ENCODE data around the gene SMG7. TPM values are rescaled to one million over a fixed set of nuclear protein-coding genes. Genes with fewer than 3 reads are reported as not detected.

The SMG7 gene
- total RNA-seq, 1 experiment from 2014 or later: 21.0 TPM

DNA sequence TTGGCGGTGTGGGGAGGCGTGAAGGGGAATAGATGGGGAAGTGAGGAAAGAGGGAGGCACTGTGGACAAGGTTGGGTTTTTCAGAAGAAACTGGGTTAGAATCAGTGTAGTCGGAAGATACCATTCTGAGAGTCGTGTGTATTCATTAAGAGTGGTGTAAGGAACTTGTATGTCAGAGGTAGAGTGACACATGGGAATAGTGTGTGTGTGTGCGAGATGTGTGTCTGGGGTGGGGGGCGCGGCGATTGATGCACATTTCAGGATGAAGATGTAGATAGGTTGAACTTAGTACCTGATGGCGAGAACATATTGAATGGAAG, 878 bp downstream of the SMG7 start:
- DNase-seq (ENCODE audit: low read depth in 1 of 2, low spot score in 2 of 2): no peak
- H3K27me3 ChIP-seq (replicated peaks): no peaks in the 10 kb centered on the region
- peaks cover 22% of the 10 kb centered on the region for H3K36me3 ChIP-seq
- no peak overlapping the region for H3K27ac ChIP-seq
- peak overlapping the region; percentile 94 for H3K4me3 ChIP-seq
- no peaks in the 10 kb centered on the region for H3K9me3 ChIP-seq (replicated peaks)
- H3K4me1 ChIP-seq (replicated peaks): peaks cover 5% of the 10 kb centered on the region

DNA sequence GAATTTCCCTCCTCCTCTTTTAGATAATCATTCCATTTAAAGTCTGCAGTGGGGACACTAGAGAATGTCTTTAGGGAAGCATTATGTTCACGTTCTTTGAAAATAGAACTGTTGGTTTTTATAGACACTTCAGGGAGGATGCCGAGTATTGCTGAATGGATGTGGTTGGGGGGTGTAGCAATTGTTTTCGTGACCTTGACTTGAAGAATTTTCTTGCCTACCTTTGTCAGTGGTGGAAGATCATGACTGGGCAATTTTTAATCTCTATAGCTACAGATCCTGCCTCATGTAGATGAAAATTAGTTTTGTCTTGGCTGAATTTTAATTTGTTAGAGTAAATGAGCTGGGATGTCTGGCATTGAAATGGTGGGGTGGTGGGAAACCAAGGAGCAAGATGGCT, 3.8 kb downstream of the SMG7 start:
- Histone ChIP-seq H3K4me1 (replicated peaks) (peaks cover 12% of the 10 kb centered on the region), H3K27me3 (replicated peaks) (no peaks in the 10 kb centered on the region)
- no peak for DNase-seq (ENCODE audit: low read depth in 1 of 2, low spot score in 2 of 2)

DNA sequence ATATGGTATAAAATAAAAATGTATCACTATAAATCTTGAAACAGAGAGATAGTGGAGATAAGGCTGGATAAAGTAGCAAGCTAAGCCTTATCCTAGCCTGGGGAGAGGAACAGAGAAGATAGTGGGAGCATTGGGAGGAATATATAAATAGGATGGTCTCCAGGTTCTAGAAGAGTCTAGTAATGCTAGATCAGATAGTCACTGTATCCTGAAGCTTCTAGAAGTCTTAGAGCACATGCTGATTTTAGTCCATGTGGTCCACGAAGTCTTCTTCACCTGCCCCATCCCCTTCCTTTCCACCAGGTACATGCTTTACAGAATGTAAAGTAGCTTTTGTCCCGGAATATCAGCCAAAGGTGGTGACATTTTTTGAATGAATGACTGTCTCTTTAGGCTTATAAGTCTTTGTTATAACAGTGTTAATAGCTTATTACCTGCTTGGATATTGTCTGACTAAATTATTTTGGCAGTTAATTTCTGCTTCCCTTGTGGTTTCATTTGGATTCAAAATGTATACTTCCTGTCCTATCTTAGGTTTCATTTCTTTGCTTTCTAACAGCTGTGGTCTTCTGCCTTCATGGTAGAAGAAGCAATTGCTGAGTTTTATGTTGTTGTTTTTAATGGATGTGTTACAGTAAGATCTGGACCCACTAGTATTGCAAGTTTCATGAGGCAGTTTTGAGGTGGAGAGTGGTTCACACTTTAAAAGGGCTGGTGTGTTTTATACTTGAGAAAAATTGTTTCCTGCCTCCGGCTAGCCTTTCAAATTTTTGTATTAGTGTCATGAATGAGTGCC, 5.9 kb downstream of the SMG7 start:
- H3K4me1 ChIP-seq (replicated peaks): peaks cover 15% of the 10 kb centered on the region
- H3K9me3 ChIP-seq (replicated peaks): no peaks in the 10 kb centered on the region
- no peak for DNase-seq (ENCODE audit: low read depth in 1 of 2, low spot score in 2 of 2)
- H3K27me3 ChIP-seq (replicated peaks): no peaks in the 10 kb centered on the region
- no peak overlapping the region for H3K27ac ChIP-seq
- H3K4me3 ChIP-seq: no peak overlapping the region
- H3K36me3 ChIP-seq: peaks cover 17% of the 10 kb centered on the region

More for the DNA sequence above, 3.8 kb downstream of the SMG7 start:
- Histone ChIP-seq H3K27ac (no peak overlapping the region), H3K36me3 (peaks cover 22% of the 10 kb centered on the region), H3K9me3 (replicated peaks) (no peaks in the 10 kb centered on the region), H3K4me3 (no peak overlapping the region)

DNA sequence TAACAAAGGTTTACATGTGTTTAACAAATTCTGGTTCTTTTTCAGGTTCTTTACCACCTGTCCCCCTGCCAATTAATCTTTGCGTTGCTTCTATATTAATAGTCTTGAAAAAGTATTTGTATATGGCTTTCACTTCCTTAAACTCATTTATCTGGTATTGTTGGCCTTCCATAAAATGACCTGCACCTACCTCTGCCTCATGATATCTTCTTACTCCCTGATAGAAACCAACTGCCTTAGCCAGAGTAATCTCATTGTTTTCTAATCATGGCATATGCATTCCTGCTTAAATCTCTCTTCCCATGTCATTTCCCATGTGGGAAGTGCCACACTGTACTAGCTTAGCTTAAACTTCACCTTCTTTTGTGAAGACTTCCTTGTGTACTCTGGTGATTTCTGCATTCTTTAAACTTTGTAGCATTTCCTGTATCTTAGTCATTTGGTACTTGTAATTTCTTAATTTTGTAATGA, 8.7 kb downstream of the SMG7 start:
- H3K27me3 ChIP-seq (replicated peaks): no peaks in the 10 kb centered on the region
- H3K36me3 ChIP-seq: no peaks in the 10 kb centered on the region
- peak in 1 of 2 experiments; percentile 9 for DNase-seq (ENCODE audit: low read depth in 1 of 2, low spot score in 2 of 2)
- peaks cover 11% of the 10 kb centered on the region for H3K4me1 ChIP-seq (replicated peaks)
- H3K9me3 ChIP-seq (replicated peaks): no peaks in the 10 kb centered on the region
- H3K4me3 ChIP-seq: no peak overlapping the region
- H3K27ac ChIP-seq: no peak overlapping the region

DNA sequence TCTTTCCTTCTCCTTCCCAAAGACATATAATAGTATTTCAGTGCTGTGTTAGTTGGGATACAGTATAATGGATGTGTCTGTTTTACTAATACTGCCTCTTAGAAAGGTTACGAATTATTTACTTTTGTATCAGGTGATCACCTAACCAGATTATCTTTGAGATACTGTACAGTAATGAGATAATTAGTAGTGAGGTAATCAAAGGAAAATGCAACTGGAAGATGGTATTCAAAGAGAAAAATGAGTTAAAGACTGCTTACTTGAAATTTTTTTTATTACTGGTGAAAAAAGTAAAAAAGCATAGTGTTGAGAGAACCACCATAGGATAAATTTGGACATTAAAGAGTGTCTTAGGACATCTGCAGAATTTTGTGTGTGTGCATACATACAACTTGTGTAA, 10.9 kb downstream of the SMG7 start:
- no peak overlapping the region for H3K27ac ChIP-seq
- no peak for DNase-seq (ENCODE audit: low read depth in 1 of 2, low spot score in 2 of 2)
- H3K9me3 ChIP-seq (replicated peaks): no peaks in the 10 kb centered on the region
- H3K27me3 ChIP-seq (replicated peaks): no peaks in the 10 kb centered on the region
- no peaks in the 10 kb centered on the region; the same call in 1 of the 2 replicates for H3K36me3 ChIP-seq
- H3K4me1 ChIP-seq (replicated peaks): peaks cover 11% of the 10 kb centered on the region
- H3K4me3 ChIP-seq: no peak overlapping the region

- Histone ChIP-seq H3K9me3 (replicated peaks) (no peaks in the 10 kb centered on the region), H3K27me3 (replicated peaks) (no peaks in the 10 kb centered on the region), H3K4me1 (replicated peaks) (peaks cover 11% of the 10 kb centered on the region), H3K4me3 (no peak overlapping the region), H3K27ac (no peak overlapping the region), H3K36me3 (no peaks in the 10 kb centered on the region; the same call in 1 of the 2 replicates)
- DNase-seq (ENCODE audit: low read depth in 1 of 2, low spot score in 2 of 2): no peak
Observed at GRCh38 chr1:183484254-183484653, 12.0 kb downstream of the SMG7 start.

- Histone ChIP-seq H3K36me3 (no peaks in the 10 kb centered on the region; the same call in 1 of the 2 replicates), H3K4me1 (replicated peaks) (peaks cover 11% of the 10 kb centered on the region), H3K27me3 (replicated peaks) (no peaks in the 10 kb centered on the region), H3K4me3 (no peak overlapping the region), H3K27ac (no peak overlapping the region), H3K9me3 (replicated peaks) (no peaks in the 10 kb centered on the region)
- no peak for DNase-seq (ENCODE audit: low read depth in 1 of 2, low spot score in 2 of 2)
Observed at GRCh38 chr1:183484851-183485250, 12.6 kb downstream of the SMG7 start.

GRCh38 chr1:183487674-183488442, 15.6 kb downstream of the SMG7 start:
- H3K36me3 ChIP-seq: no peaks in the 10 kb centered on the region; the same call in 1 of the 2 replicates
- DNase-seq (ENCODE audit: low read depth in 1 of 2, low spot score in 2 of 2): no peak
- H3K27me3 ChIP-seq (replicated peaks): no peaks in the 10 kb centered on the region
- no peaks in the 10 kb centered on the region for H3K9me3 ChIP-seq (replicated peaks)
- no peaks in the 10 kb centered on the region for H3K4me1 ChIP-seq (replicated peaks)
- H3K4me3 ChIP-seq: no peak overlapping the region
- no peak overlapping the region for H3K27ac ChIP-seq

GRCh38 chr1:183490932-183491331, 18.6 kb downstream of the SMG7 start:
- no peak for DNase-seq (ENCODE audit: low read depth in 1 of 2, low spot score in 2 of 2)
- Histone ChIP-seq H3K27ac (no peak overlapping the region), H3K4me1 (replicated peaks) (peaks cover 4% of the 10 kb centered on the region), H3K36me3 (no peaks in the 10 kb centered on the region; the same call in 1 of the 2 replicates), H3K9me3 (replicated peaks) (no peaks in the 10 kb centered on the region), H3K27me3 (replicated peaks) (no peaks in the 10 kb centered on the region), H3K4me3 (no peak overlapping the region)

- no peaks in the 10 kb centered on the region for H3K27me3 ChIP-seq (replicated peaks)
- no peak for DNase-seq (ENCODE audit: low read depth in 1 of 2, low spot score in 2 of 2)
- H3K4me3 ChIP-seq: no peak overlapping the region
- H3K4me1 ChIP-seq (replicated peaks): peaks cover 4% of the 10 kb centered on the region
- no peaks in the 10 kb centered on the region for H3K9me3 ChIP-seq (replicated peaks)
- no peak overlapping the region for H3K27ac ChIP-seq
- no peaks in the 10 kb centered on the region for H3K36me3 ChIP-seq
Observed at GRCh38 chr1:183493540-183494245, 21.4 kb downstream of the SMG7 start.

GRCh38 chr1:183495420-183495819, 23.1 kb downstream of the SMG7 start:
- Histone ChIP-seq H3K36me3 (no peaks in the 10 kb centered on the region), H3K4me1 (replicated peaks) (peaks cover 4% of the 10 kb centered on the region), H3K9me3 (replicated peaks) (no peaks in the 10 kb centered on the region), H3K4me3 (no peak overlapping the region), H3K27ac (no peak overlapping the region), H3K27me3 (replicated peaks) (no peaks in the 10 kb centered on the region)
- no peak for DNase-seq (ENCODE audit: low read depth in 1 of 2, low spot score in 2 of 2)

DNA sequence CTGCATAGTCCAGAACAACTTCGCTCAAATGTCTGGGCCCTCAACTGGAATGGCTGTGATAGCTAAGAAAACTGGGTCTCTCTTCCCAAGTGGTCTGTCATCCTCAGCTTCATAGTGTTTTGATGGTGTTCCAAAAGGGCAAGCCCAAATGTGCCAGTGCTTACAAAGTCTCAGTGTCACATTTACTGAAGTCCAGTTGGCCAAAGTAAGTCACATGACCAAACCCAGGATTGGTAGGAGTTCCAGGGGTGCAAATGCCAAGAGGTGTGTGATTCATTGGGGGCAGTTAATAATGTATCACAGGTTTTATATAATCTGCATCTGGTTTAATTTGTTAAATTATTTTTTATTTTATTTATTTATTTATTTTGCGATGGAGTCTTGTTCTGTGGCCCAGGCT, 24.9 kb downstream of the SMG7 start:
- H3K27me3 ChIP-seq (replicated peaks): no peaks in the 10 kb centered on the region
- no peak overlapping the region for H3K27ac ChIP-seq
- no peaks in the 10 kb centered on the region for H3K36me3 ChIP-seq
- H3K4me3 ChIP-seq: no peak overlapping the region
- no peaks in the 10 kb centered on the region for H3K9me3 ChIP-seq (replicated peaks)
- DNase-seq (ENCODE audit: low read depth in 1 of 2, low spot score in 2 of 2): no peak
- H3K4me1 ChIP-seq (replicated peaks): peaks cover 4% of the 10 kb centered on the region

- DNase-seq (ENCODE audit: low read depth in 1 of 2, low spot score in 2 of 2): no peak
- Histone ChIP-seq H3K36me3 (no peaks in the 10 kb centered on the region), H3K27me3 (replicated peaks) (no peaks in the 10 kb centered on the region), H3K27ac (no peak overlapping the region), H3K4me1 (replicated peaks) (peaks cover 4% of the 10 kb centered on the region), H3K9me3 (replicated peaks) (no peaks in the 10 kb centered on the region), H3K4me3 (no peak overlapping the region)
Observed at GRCh38 chr1:183498342-183498991, 26.2 kb downstream of the SMG7 start.
